Psoas muscle (tissue), 8 donors: ENCODE data around the gene CRACR2B. TPM values are rescaled to one million over a fixed set of nuclear protein-coding genes. Genes with fewer than 3 reads are reported as not detected.

Source experiments
- ATAC-seq, 4 donors: fragments of 200-7000 bp; cut with Tn5 transposase; one replicate each; pipeline ENCODE4 v1.9.1; 2020; ENCODE audit warnings: moderate library complexity in 3 of 4, mild to moderate bottlenecking in 2 of 4
- DNase-seq, 2 donors: peaks; one replicate each; pipeline ENCODE4 v3.0.0-alpha.2; 2020
- H3K27ac ChIP-seq: fragments of 200-600 bp; one replicate; pipeline ENCODE4 v1.8.0; 2022
- H3K27me3 ChIP-seq, 3 donors: fragments of 200-600 bp in 1 of 3; one replicate each; pipeline versions ENCODE4 v1.6.1 to v1.8.0; 2013 to 2022; ENCODE audit warnings: low read length in 2 of 3, mild to moderate bottlenecking in 2 of 3, moderate library complexity in 1 of 3; ENCODE audit not compliant: insufficient read depth in 3 of 3
- H3K36me3 ChIP-seq, 2 donors: fragments of 200-600 bp in 1 of 2; one replicate each; pipeline versions ENCODE4 v1.6.1 to v1.8.0; 2013 to 2022; ENCODE audit warnings: low read depth in 1 of 2, mild to moderate bottlenecking in 1 of 2, moderate library complexity in 1 of 2; ENCODE audit not compliant: insufficient read depth in 1 of 2
- H3K4me1 ChIP-seq: fragments of 200-600 bp; one replicate; pipeline ENCODE4 v1.8.0; 2022
- H3K4me3 ChIP-seq: fragments of 200-600 bp; one replicate; pipeline ENCODE4 v1.8.0; 2022; ENCODE audit warnings: mild to moderate bottlenecking
- H3K9me3 ChIP-seq: fragments of 200-600 bp; one replicate; pipeline ENCODE4 v1.8.0; 2022
- WGBS, 3 donors: extraction: QIAGEN DNeasy Blood & Tissue Kit; methylation state at CpG; one replicate each; pipeline versions ENCODE4 v1.1.6 to v1.1.7; 2013; 5-methylcytosine and 5-hydroxymethylcytosine counted together
- intact Hi-C, 2 donors: fragments of 100-400 bp; cut with DNase I; formaldehyde crosslinking; loops; one replicate each; pipeline versions ENCODE4 v1.11.0 to v1.14.2; 2022
- polyA plus RNA-seq, 3 donors: library from polyadenylated mRNA; stranded (reverse); fragments of 200-250 nt; gene quantifications; one replicate each; pipeline ENCODE4 v1.2.3, GENCODE V29; 2013
- total RNA-seq, 4 donors: library from RNA; stranded (reverse); fragmentation: NEBNext Ultra II Directional in 2 of 4; extraction: Animal tissue kit (Norgen Biotek cat#: 25700) in 2 of 4; gene quantifications; one replicate each; pipeline versions ENCODE4 v1.2.1 to v1.2.4, GENCODE V29; 2021 to 2023
- TF ChIP-seq, protein P1 (sequence below): fragments of 200-600 bp; IDR thresholded peaks from one replicate; pipeline ENCODE4 v1.8.0; 2022; ENCODE audit warnings: antibody characterized with exemption
- donor health status: healthy with polysubstance abuse.
- donor health status: DM: no; HTN: no; CAD: no; lungs with moderate emphysema.
- donor health status: Bipolar disorder and iron deficiency.
- donor health status: healthy.
- donor health status: DM: yes; HTN: yes; CAD: no.
- donor health status: DM: no; HTN: no; CAD: no.
- donor health status: DM: no; HTN: no; CAD: no.
- donor health status: DM: yes; HTN: yes; CAD: no.

CRACR2B gene
- total and polyA plus RNA-seq, 7 donors: 1.9 to 8.9 (median 2.8) TPM

- Histone ChIP-seq H3K4me3 (no peak overlapping the region), H3K36me3 (no peaks in the 10 kb centered on the region), H3K27ac (no peak overlapping the region), H3K27me3 (no peaks in the 10 kb centered on the region), H3K9me3 (no peaks in the 10 kb centered on the region), H3K4me1 (peaks cover 11% of the 10 kb centered on the region)
- intact Hi-C loops: no loop called here
- ATAC-seq: no peak
- WGBS, 3 donors: 43 to 56% (median 44%) methylated on average over 12 of the region's 12 CpGs
- TF ChIP-seq, protein P1, sequence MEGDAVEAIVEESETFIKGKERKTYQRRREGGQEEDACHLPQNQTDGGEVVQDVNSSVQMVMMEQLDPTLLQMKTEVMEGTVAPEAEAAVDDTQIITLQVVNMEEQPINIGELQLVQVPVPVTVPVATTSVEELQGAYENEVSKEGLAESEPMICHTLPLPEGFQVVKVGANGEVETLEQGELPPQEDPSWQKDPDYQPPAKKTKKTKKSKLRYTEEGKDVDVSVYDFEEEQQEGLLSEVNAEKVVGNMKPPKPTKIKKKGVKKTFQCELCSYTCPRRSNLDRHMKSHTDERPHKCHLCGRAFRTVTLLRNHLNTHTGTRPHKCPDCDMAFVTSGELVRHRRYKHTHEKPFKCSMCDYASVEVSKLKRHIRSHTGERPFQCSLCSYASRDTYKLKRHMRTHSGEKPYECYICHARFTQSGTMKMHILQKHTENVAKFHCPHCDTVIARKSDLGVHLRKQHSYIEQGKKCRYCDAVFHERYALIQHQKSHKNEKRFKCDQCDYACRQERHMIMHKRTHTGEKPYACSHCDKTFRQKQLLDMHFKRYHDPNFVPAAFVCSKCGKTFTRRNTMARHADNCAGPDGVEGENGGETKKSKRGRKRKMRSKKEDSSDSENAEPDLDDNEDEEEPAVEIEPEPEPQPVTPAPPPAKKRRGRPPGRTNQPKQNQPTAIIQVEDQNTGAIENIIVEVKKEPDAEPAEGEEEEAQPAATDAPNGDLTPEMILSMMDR: no peak
- DNase-seq: no peak
Measured at GRCh38 chr11:873706-874105, 46.0 kb downstream of the CRACR2B start.

- ATAC-seq (no peak), DNase-seq (no peak)
- peaks cover 11% of the 10 kb centered on the region for H3K4me1 ChIP-seq
- peaks cover 0 to 1% of the 10 kb centered on the region in 2 donors for H3K36me3 ChIP-seq
- H3K4me3 ChIP-seq: no peak overlapping the region
- TF ChIP-seq, protein P1: no peak
- WGBS, 3 donors: 94 to 97% (median 94%) methylated on average over 16 of the region's 16 CpGs
- no peaks in the 10 kb centered on the region for H3K9me3 ChIP-seq
- no peak overlapping the region for H3K27ac ChIP-seq
- no peaks in the 10 kb centered on the region for H3K27me3 ChIP-seq
- intact Hi-C loops: no loop called here
Measured at GRCh38 chr11:875203-875602, 47.5 kb downstream of the CRACR2B start.

GRCh38 chr11:875769-876301, 48.1 kb downstream of the CRACR2B start:
- WGBS, 3 donors: 72 to 85% (median 78%) methylated on average over 20 to 21 of the region's 21 CpGs

GRCh38 chr11:876545-876944, 48.8 kb downstream of the CRACR2B start:
- ATAC-seq: peak; percentile 86 to 97 (median 96)
- Histone ChIP-seq H3K9me3 (no peaks in the 10 kb centered on the region), H3K36me3 (peaks cover 2 to 6% of the 10 kb centered on the region in 2 donors), H3K27me3 (no peaks in the 10 kb centered on the region), H3K27ac (peak overlapping the region; percentile 58), H3K4me1 (peaks cover 11% of the 10 kb centered on the region), H3K4me3 (no peak overlapping the region)
- intact Hi-C loops: no loop called here
- peak; percentile 63 to 90 for DNase-seq
- 15 to 46% (median 28%) methylated on average over 11 to 12 of the region's 12 CpGs for WGBS, 3 donors
- TF ChIP-seq, protein P1: no peak

More at GRCh38 chr11:875769-876301, 48.1 kb downstream of the CRACR2B start:
- H3K4me1 ChIP-seq: peaks cover 11% of the 10 kb centered on the region
- ATAC-seq (peak in 1 of 4 donors; percentile 4), DNase-seq (no peak)
- H3K36me3 ChIP-seq: peaks cover 2 to 5% of the 10 kb centered on the region in 2 donors
- TF ChIP-seq, protein P1: no peak
- peak overlapping the region; percentile 58 for H3K27ac ChIP-seq
- H3K9me3 ChIP-seq: no peaks in the 10 kb centered on the region
- intact Hi-C loops: no loop called here
- no peaks in the 10 kb centered on the region for H3K27me3 ChIP-seq
- no peak overlapping the region for H3K4me3 ChIP-seq

DNA sequence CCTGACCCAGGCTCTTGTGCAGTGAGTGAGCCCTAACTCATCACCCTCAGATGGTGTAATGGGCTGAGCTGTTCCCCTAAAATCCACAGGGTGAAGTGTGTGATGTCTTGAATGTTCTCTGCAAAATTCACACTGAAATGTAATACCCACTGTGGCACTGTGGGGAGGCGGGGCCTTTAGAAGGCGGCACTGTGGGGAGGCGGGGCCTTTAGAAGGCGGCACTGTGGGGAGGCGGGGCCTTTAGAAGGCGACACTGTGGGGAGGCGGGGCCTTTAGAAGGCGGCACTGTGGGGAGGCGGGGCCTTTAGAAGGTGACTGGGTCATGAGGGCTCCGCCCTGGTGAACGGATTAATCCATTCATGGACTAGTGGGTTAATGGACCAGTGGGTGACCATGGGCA, 49.8 kb downstream of the CRACR2B start:
- peaks cover 11% of the 10 kb centered on the region for H3K4me1 ChIP-seq
- WGBS, 3 donors: 92 to 99% (median 94%) methylated on average over 8 to 11 of the region's 11 CpGs
- H3K36me3 ChIP-seq: peaks cover 2 to 17% of the 10 kb centered on the region in 2 donors
- intact Hi-C loops: no loop called here
- H3K27me3 ChIP-seq: no peaks in the 10 kb centered on the region
- DNase-seq (no peak), ATAC-seq (no peak)
- no peaks in the 10 kb centered on the region for H3K9me3 ChIP-seq
- H3K4me3 ChIP-seq: no peak overlapping the region
- TF ChIP-seq, protein P1: no peak
- H3K27ac ChIP-seq: no peak overlapping the region
